HG03575 (cell line): ENCODE results near the gene FGF14.
"Not testable (repeated sequence)": the region's sequence is repeated elsewhere in the genome, so short reads cannot be mapped to it uniquely, and the experiment has no call there.

Source experiments
- ATAC-seq: cut with Tn5 transposase; IDR thresholded peaks from one replicate; pipeline ENCODE4 v1.9.1; 2021; ENCODE audit not compliant: unreplicated experiment, insufficient number of reproducible peaks, low FRiP score; ENCODE audit errors: extremely low read depth

Gene FGF14

GRCh38 chr13:102103469-102103868 is 298.4 kb downstream of the FGF14 start:
- no peak for ATAC-seq

- ATAC-seq: no peak
These were observed 301.6 kb downstream of the FGF14 start for GRCh38 chr13:102100234-102100633.

- ATAC-seq: no peak
These were observed 304.1 kb downstream of the FGF14 start for GRCh38 chr13:102097708-102098107.

GRCh38 chr13:102093288-102093687 is 308.6 kb downstream of the FGF14 start:
- ATAC-seq: not testable (repeated sequence)

- no peak for ATAC-seq
These were observed 310.6 kb downstream of the FGF14 start for GRCh38 chr13:102091231-102091630.

- ATAC-seq: no peak
These were observed 311.3 kb downstream of the FGF14 start for GRCh38 chr13:102090532-102090931.

GRCh38 chr13:102089722-102090121 is 312.1 kb downstream of the FGF14 start:
- no peak for ATAC-seq

GRCh38 chr13:102089177-102089576 is 312.7 kb downstream of the FGF14 start:
- no peak for ATAC-seq

- ATAC-seq: no peak
These were observed 328.6 kb downstream of the FGF14 start for GRCh38 chr13:102073251-102073650.

GRCh38 chr13:102071711-102072110 is 330.1 kb downstream of the FGF14 start:
- ATAC-seq: no peak

- ATAC-seq: not testable (repeated sequence)
These were observed 333.5 kb downstream of the FGF14 start for GRCh38 chr13:102068323-102068722.

- no peak for ATAC-seq
These were observed 346.6 kb downstream of the FGF14 start for GRCh38 chr13:102055090-102055779.

- no peak for ATAC-seq
These were observed 352.0 kb downstream of the FGF14 start for GRCh38 chr13:102049853-102050252.

- no peak for ATAC-seq
These were observed 356.1 kb downstream of the FGF14 start for GRCh38 chr13:102045731-102046130.

GRCh38 chr13:102042746-102043145 is 359.1 kb downstream of the FGF14 start:
- no peak for ATAC-seq

GRCh38 chr13:102041544-102041943 is 360.3 kb downstream of the FGF14 start:
- ATAC-seq: no peak

- no peak for ATAC-seq
These were observed 361.0 kb downstream of the FGF14 start for GRCh38 chr13:102040812-102041211.

GRCh38 chr13:102039264-102039663 is 362.6 kb downstream of the FGF14 start:
- no peak for ATAC-seq

- no peak for ATAC-seq
These were observed 363.1 kb downstream of the FGF14 start for GRCh38 chr13:102038787-102039186.

- ATAC-seq: no peak
These were observed 365.9 kb downstream of the FGF14 start for GRCh38 chr13:102035969-102036368.

- ATAC-seq: no peak
These were observed 368.0 kb downstream of the FGF14 start for GRCh38 chr13:102033857-102034331.
